Vagina (tissue), 2 donors: ENCODE measurements around the gene ZNF580. TPM values are rescaled to one million over a fixed set of nuclear protein-coding genes. Genes with fewer than 3 reads are reported as not detected.

Experiments
- DNase-seq, 2 donors: peaks; one replicate each; pipeline ENCODE4 v3.0.0-alpha.2; 2017; ENCODE audit errors: extremely low spot score in 2 of 2
- H3K27ac ChIP-seq: fragments of 200-600 bp; sonication (generic); one replicate; pipeline ENCODE4 v1.5.1; 2019
- H3K27me3 ChIP-seq: fragments of 200-600 bp; sonication (generic); one replicate; pipeline ENCODE4 v1.5.1; 2019
- H3K36me3 ChIP-seq, 2 donors: fragments of 200-600 bp; sonication (generic); one replicate each; pipeline ENCODE4 v1.5.1; 2017 to 2019
- H3K4me1 ChIP-seq: fragments of 200-600 bp; sonication (generic); one replicate; pipeline ENCODE4 v1.5.1; 2019
- H3K4me3 ChIP-seq, 2 donors: fragments of 200-600 bp; sonication (generic); 1 replicate in 1 of 2; 2 replicates in 1 of 2; pipeline ENCODE4 v1.5.1; 2016 to 2019
- H3K9me3 ChIP-seq: fragments of 200-600 bp; sonication (generic); one replicate; pipeline ENCODE4 v1.5.1; 2019
- CTCF ChIP-seq, 3 experiments: fragments of 450-650 bp in 2 of 3; fragments of 200-600 bp in 1 of 3; sonication (generic) in 1 of 3; IDR thresholded peaks; one replicate each; pipeline ENCODE4 v1.5.1; 2017 to 2019; ENCODE audit warnings: antibody characterized with exemption in 3 of 3, mild to moderate bottlenecking in 2 of 3, moderate library complexity in 2 of 3
- POLR2A ChIP-seq, 2 donors: fragments of 450-650 bp; IDR thresholded peaks; one replicate each; pipeline ENCODE4 v1.6.1; 2017; ENCODE audit warnings: antibody characterized with exemption in 2 of 2, mild to moderate bottlenecking in 2 of 2, moderate library complexity in 2 of 2
- POLR2AphosphoS5 ChIP-seq, 2 donors: sonication (generic); formaldehyde crosslinking; IDR thresholded peaks; one replicate each; pipeline ENCODE4 v1.9.0; 2017; ENCODE audit warnings: antibody characterized with exemption in 2 of 2, mild to moderate bottlenecking in 2 of 2, low read depth in 1 of 2; ENCODE audit not compliant: insufficient read depth in 1 of 2
- intact Hi-C: fragments of 100-400 bp; cut with DNase I; formaldehyde crosslinking; loops from one replicate; pipeline ENCODE4 v1.15.1; 2023
- total RNA-seq: library from RNA; depleted of rRNA; stranded (reverse); fragments of >200 nt; gene quantifications from one replicate; pipeline ENCODE4 v1.2.3, GENCODE V29; 2016

ZNF580 gene
- total RNA-seq, 1 donor from 2014 or later, result 30.9 TPM

DNA sequence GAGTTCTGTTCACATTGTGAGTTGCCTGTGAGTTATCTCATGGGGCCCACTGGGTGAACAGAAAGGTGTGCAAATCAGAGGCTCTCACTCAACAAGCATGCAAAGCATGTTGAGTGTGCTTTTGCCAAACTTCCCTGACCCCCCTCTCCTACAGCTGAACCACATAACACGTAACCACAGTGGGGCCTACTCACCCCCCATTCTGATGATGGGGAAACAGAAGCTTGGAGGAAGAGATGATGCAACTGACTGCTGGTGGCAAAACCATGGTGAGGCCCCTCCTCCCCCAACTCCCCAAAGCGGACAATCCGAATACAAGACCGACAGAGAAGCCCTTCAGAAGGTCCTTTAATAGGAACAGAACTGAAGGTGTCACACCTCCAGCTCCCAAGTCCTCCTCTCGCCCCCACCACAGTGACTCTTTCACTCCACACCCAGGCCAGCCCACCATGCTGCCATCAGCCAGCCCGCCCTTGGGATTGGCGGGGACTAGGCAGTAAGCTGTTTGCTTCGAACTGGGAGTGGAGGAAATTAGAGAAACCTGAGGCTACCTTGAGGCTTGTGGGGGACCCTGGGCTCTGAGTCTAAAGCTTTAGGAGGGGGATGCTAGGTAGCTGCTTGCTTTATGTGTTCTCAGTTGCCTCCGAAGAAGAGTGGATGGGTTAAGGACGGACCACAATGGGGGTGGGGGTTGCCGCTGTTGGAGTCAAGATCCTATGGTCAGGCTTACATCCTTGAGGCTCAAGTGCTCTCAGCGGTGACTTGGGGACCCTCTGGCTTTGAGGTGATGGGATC, 20.2 kb upstream of the ZNF580 start:
- Histone ChIP-seq H3K27me3 (no peaks in the 10 kb centered on the region), H3K27ac (no peak overlapping the region), H3K4me1 (peaks cover 14% of the 10 kb centered on the region), H3K4me3 (no peak overlapping the region), H3K36me3 (peaks cover 0 to 19% of the 10 kb centered on the region in 2 donors), H3K9me3 (no peaks in the 10 kb centered on the region)
- intact Hi-C loops, result no loop called here
- DNase-seq, result no peak
- TF ChIP-seq POLR2AphosphoS5 (IDR thresholded peaks at IDR 0.05; ENCODE audit: insufficient read depth in 1 of 2, low read depth in 1 of 2), result no peak
- no peak for TF ChIP-seq POLR2A (IDR thresholded peaks at IDR 0.05)
- no peak for TF ChIP-seq CTCF (IDR thresholded peaks at IDR 0.05)

GRCh38 chr19:55621205-55621672, 19.6 kb upstream of the ZNF580 start:
- Histone ChIP-seq H3K4me3 (no peak overlapping the region), H3K27ac (no peak overlapping the region), H3K27me3 (no peaks in the 10 kb centered on the region), H3K36me3 (peaks cover 0 to 13% of the 10 kb centered on the region in 2 donors), H3K9me3 (no peaks in the 10 kb centered on the region), H3K4me1 (peaks cover 14% of the 10 kb centered on the region)
- TF ChIP-seq POLR2AphosphoS5 (IDR thresholded peaks at IDR 0.05; ENCODE audit: insufficient read depth in 1 of 2, low read depth in 1 of 2) (no peak), POLR2A (IDR thresholded peaks at IDR 0.05) (no peak), CTCF (IDR thresholded peaks at IDR 0.05) (no peak)
- no peak for DNase-seq
- intact Hi-C loops, result no loop called here

DNA sequence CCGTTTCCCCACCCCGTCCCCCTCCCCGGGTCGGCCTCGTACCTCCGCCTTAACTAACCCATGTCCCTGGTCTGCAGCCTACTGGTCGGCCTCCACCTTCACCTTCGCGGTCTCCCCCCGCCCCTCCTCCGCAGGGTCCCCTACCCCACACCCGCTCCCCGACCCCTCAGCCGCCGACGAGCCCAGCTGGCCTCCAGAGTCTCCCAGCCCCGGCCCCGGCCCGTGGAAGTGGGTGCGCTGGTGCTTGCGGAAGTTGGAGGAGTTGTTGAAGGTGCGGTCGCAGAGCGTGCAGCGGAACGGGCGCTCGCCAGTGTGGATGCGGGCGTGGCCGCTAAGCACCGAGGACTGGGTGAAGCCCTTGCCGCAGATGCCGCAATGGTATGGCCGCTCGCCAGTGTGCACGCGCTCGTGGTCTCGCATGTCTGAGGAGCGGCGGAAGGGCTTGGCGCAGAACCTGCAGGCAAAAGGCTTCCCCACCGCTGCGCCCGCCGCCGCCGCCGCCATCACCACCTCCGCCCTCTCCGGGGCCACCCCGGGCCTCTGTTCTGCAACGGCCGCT, 19.1 kb upstream of the ZNF580 start:
- intact Hi-C loops, result no loop called here
- Histone ChIP-seq H3K4me1 (peaks cover 14% of the 10 kb centered on the region), H3K9me3 (no peaks in the 10 kb centered on the region), H3K27ac (no peak overlapping the region), H3K36me3 (peaks cover 0 to 8% of the 10 kb centered on the region in 2 donors), H3K27me3 (no peaks in the 10 kb centered on the region), H3K4me3 (no peak overlapping the region)
- TF ChIP-seq POLR2AphosphoS5 (IDR thresholded peaks at IDR 0.05; ENCODE audit: insufficient read depth in 1 of 2, low read depth in 1 of 2), result no peak
- TF ChIP-seq CTCF (IDR thresholded peaks at IDR 0.05), result no peak
- no peak for TF ChIP-seq POLR2A (IDR thresholded peaks at IDR 0.05)
- no peak for DNase-seq

- DNase-seq, result no peak
- TF ChIP-seq POLR2AphosphoS5 (IDR thresholded peaks at IDR 0.05; ENCODE audit: insufficient read depth in 1 of 2, low read depth in 1 of 2) (no peak), POLR2A (IDR thresholded peaks at IDR 0.05) (no peak), CTCF (IDR thresholded peaks at IDR 0.05) (no peak)
- Histone ChIP-seq H3K27me3 (no peaks in the 10 kb centered on the region), H3K27ac (no peak overlapping the region), H3K36me3 (peaks cover 0 to 2% of the 10 kb centered on the region in 2 donors), H3K9me3 (no peaks in the 10 kb centered on the region), H3K4me1 (peaks cover 14% of the 10 kb centered on the region), H3K4me3 (no peak overlapping the region)
- intact Hi-C loops, result no loop called here
These were observed 18.4 kb upstream of the ZNF580 start for GRCh38 chr19:55622242-55622969.
